Mucosa of stomach (tissue), 1 donor: Measurements from ENCODE around the gene CLCA4.

Experiments
- H3K27me3 ChIP-seq: one replicate; pipeline ENCODE4 v1.7.0; 2013; ENCODE audit warnings: mild to moderate bottlenecking, low read length; ENCODE audit not compliant: control insufficient read depth, insufficient read depth
- H3K36me3 ChIP-seq: one replicate; pipeline ENCODE4 v1.7.0; 2013; ENCODE audit warnings: low read length; ENCODE audit not compliant: control insufficient read depth, insufficient read depth
- H3K4me1 ChIP-seq: one replicate; pipeline ENCODE4 v1.7.0; 2013; ENCODE audit warnings: mild to moderate bottlenecking, low read length; ENCODE audit not compliant: control insufficient read depth, insufficient read depth
- H3K4me3 ChIP-seq: one replicate; pipeline ENCODE4 v1.7.0; 2013; ENCODE audit warnings: low read length
- H3K9ac ChIP-seq: one replicate; pipeline ENCODE4 v1.7.0; 2013; ENCODE audit warnings: mild to moderate bottlenecking, low read length, moderate library complexity
- H3K9me3 ChIP-seq: one replicate; pipeline ENCODE4 v1.7.0; 2013; ENCODE audit warnings: mild to moderate bottlenecking, low read length, moderate library complexity; ENCODE audit not compliant: control insufficient read depth
- donor health status: Pancreatic carcinoma.

Gene CLCA4

DNA sequence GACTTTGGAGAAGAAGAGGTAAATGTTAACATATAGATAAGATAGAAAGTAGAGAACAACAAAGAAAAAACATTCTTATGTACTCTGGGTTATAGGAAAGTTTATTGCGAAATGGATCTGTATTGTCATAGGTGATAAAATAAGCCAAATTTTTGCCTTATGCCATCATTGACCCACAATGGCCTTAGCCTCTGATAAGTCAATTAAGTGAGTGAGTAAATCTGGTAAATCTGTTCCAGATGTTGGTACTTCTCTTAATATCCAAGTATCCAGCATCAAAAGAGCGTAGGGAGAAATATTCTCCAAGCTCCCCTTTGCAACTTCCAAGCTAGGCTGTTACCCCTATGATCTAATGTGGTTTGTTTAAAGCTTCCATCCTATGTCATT, 38.3 kb upstream of the CLCA4 start:
- Histone ChIP-seq H3K27me3 (peaks cover 2% of the 10 kb centered on the region), H3K4me1 (no peaks in the 10 kb centered on the region), H3K36me3 (no peaks in the 10 kb centered on the region), H3K9ac (no peak overlapping the region), H3K4me3 (no peak overlapping the region), H3K9me3 (no peaks in the 10 kb centered on the region)

DNA sequence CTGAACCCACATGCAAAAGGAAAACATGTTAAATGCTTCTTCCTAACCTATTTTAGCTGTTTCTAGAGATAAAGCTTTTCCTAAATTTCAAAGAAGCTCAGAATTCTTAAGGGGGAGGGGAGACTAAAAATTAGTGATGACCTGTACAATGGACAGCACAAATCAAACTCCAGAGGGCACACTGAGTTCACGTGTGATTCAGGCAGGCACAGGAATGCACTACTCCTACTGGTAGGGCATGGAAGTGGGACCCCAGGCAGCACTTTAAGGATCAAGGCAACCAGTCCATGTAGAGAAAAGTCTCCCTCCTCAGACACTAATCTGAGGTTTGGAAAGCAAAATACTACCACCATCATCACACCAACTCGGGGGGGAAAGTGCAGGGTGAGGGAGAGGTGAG, 31.3 kb upstream of the CLCA4 start:
- H3K27me3 ChIP-seq = no peaks in the 10 kb centered on the region
- H3K4me1 ChIP-seq = no peaks in the 10 kb centered on the region
- no peaks in the 10 kb centered on the region for H3K36me3 ChIP-seq
- H3K9ac ChIP-seq = no peak overlapping the region
- no peaks in the 10 kb centered on the region for H3K9me3 ChIP-seq
- no peak overlapping the region for H3K4me3 ChIP-seq

DNA sequence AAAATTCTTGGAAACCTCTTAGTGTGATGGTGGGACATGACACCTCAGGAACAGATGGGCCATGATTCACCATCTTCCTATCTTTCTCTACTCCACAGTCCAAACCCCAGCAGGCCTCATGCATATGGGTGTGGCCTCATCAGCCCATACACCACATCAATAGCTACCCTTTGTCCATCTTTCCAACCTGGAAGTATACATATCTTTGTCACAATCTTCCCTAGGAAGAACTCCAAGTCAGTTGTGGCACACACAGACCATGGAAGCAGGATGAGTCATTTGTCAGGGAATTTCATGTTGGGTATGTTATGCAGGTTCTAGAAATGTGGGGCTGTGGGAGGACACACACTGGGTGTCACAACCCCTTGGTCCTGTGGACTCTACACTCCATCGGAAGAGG, 30.5 kb upstream of the CLCA4 start:
- Histone ChIP-seq H3K9ac (no peak overlapping the region), H3K27me3 (no peaks in the 10 kb centered on the region), H3K36me3 (no peaks in the 10 kb centered on the region), H3K9me3 (no peaks in the 10 kb centered on the region), H3K4me1 (no peaks in the 10 kb centered on the region), H3K4me3 (no peak overlapping the region)

GRCh38 chr1:86517336-86517735, 29.5 kb upstream of the CLCA4 start:
- Histone ChIP-seq H3K4me1 (no peaks in the 10 kb centered on the region), H3K36me3 (no peaks in the 10 kb centered on the region), H3K9me3 (no peaks in the 10 kb centered on the region), H3K4me3 (no peak overlapping the region), H3K9ac (no peak overlapping the region), H3K27me3 (no peaks in the 10 kb centered on the region)

GRCh38 chr1:86520789-86521521, 25.9 kb upstream of the CLCA4 start:
- Histone ChIP-seq H3K4me1 (no peaks in the 10 kb centered on the region), H3K27me3 (no peaks in the 10 kb centered on the region)

DNA sequence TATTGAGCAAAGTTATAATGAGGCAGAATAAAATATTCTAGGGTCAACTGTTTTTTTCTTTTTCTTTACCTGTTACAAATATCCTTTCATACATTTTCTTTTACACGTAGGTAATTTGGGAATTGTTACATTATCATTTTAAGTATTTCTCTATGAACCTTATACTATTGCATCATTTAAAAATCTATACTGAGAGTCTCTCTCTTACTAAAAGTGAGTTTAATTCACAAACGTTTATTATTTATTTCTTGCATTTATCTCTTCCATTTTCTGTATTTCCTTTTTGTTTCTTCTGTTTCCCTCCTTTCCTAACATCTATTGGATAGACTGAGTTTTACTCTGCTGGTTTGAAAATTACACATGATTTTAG, 25.4 kb upstream of the CLCA4 start:
- Histone ChIP-seq H3K9ac (no peak overlapping the region), H3K4me3 (no peak overlapping the region), H3K9me3 (no peaks in the 10 kb centered on the region), H3K36me3 (no peaks in the 10 kb centered on the region), H3K27me3 (no peaks in the 10 kb centered on the region), H3K4me1 (no peaks in the 10 kb centered on the region)

More at GRCh38 chr1:86520789-86521521, 25.9 kb upstream of the CLCA4 start:
- Histone ChIP-seq H3K4me3 (no peak overlapping the region), H3K36me3 (no peaks in the 10 kb centered on the region), H3K9me3 (no peaks in the 10 kb centered on the region), H3K9ac (no peak overlapping the region)

DNA sequence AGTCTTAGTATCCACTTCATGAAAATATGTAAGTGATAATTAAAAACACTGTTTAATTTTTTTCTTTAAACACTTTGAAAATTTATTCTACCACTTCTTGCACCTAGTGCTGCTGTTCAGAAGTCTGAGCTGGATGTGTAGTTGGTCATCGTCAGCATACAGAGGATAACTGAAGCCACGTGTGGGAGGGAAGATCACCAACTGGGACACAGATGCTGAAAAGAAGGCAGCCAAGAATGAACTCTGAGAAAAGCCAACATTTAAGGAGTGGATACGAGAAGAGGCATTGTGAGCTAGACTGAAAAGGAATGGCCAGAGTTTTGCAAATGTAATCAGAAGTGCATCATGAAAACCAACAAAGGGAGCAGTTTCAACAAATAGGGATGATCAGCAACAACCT, 24.6 kb upstream of the CLCA4 start:
- H3K36me3 ChIP-seq = no peaks in the 10 kb centered on the region
- H3K4me1 ChIP-seq = no peaks in the 10 kb centered on the region
- H3K9me3 ChIP-seq = no peaks in the 10 kb centered on the region
- no peak overlapping the region for H3K9ac ChIP-seq
- H3K27me3 ChIP-seq = no peaks in the 10 kb centered on the region
- H3K4me3 ChIP-seq = no peak overlapping the region

GRCh38 chr1:86523670-86524354, 23.1 kb upstream of the CLCA4 start:
- no peak overlapping the region for H3K9ac ChIP-seq
- no peaks in the 10 kb centered on the region for H3K27me3 ChIP-seq
- no peak overlapping the region for H3K4me3 ChIP-seq
- H3K9me3 ChIP-seq = no peaks in the 10 kb centered on the region
- peaks cover 5% of the 10 kb centered on the region for H3K4me1 ChIP-seq
- no peaks in the 10 kb centered on the region for H3K36me3 ChIP-seq

- no peaks in the 10 kb centered on the region for H3K9me3 ChIP-seq
- no peaks in the 10 kb centered on the region for H3K27me3 ChIP-seq
- H3K4me1 ChIP-seq = peaks cover 5% of the 10 kb centered on the region
- no peaks in the 10 kb centered on the region for H3K36me3 ChIP-seq
- H3K4me3 ChIP-seq = no peak overlapping the region
- no peak overlapping the region for H3K9ac ChIP-seq
Measured at GRCh38 chr1:86527306-86527705, 19.6 kb upstream of the CLCA4 start.

DNA sequence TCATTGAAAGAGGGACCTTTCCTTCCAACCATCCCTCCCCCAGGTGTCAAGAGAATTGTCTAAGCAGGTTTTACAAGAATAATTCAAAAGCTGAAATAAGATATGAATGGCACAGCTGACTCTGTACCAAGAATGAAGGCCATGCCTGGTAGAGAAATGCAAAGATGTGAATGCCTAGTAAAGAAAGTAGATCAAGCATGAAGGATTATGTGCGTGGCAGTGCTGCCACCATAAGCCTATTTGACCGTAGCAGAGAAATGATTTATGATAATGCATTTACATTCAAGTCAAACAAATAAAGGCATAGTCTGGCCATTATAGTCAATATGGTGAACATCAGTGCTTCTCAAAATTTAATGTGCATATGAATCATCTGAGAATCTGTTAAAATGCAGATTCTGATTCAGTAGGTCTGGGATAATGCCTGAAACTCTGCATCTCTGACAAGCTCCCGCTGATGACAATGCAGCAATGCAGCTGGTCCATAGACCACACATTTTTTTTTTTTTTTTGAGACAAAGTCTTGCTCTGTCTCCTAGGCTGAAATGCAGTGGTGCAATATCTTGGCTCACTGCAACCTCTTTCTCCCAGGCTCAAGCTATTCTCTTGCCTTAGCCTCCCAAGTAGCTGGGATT, 16.6 kb upstream of the CLCA4 start:
- Histone ChIP-seq H3K4me3 (no peak overlapping the region), H3K27me3 (no peaks in the 10 kb centered on the region), H3K9me3 (no peaks in the 10 kb centered on the region), H3K9ac (no peak overlapping the region), H3K36me3 (no peaks in the 10 kb centered on the region), H3K4me1 (peaks cover 5% of the 10 kb centered on the region)

GRCh38 chr1:86537928-86538695, 8.8 kb upstream of the CLCA4 start:
- H3K36me3 ChIP-seq = no peaks in the 10 kb centered on the region
- H3K4me1 ChIP-seq = no peaks in the 10 kb centered on the region
- no peaks in the 10 kb centered on the region for H3K27me3 ChIP-seq
- no peak overlapping the region for H3K4me3 ChIP-seq
- no peaks in the 10 kb centered on the region for H3K9me3 ChIP-seq
- H3K9ac ChIP-seq = no peak overlapping the region

DNA sequence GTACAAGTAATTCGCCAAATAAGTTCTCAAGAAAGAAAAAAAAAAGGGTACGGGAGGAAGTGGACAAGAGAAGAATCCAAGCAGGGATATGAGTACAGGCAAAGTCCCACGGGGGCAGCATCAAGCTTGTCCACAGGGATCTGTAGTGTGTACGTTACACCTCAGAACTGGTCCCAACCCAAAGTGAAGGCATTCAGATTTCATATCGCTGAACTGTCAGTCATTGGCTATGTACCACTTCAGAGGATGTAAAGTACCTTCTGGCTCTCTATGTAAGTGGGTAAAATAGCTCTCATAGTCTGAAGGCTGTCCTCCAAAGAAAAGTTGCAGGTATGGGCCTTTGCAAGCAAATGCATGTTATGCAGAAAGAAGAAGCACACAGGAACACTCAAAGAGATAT, 8.1 kb upstream of the CLCA4 start:
- H3K9ac ChIP-seq = no peak overlapping the region
- no peaks in the 10 kb centered on the region for H3K27me3 ChIP-seq
- H3K36me3 ChIP-seq = no peaks in the 10 kb centered on the region
- H3K9me3 ChIP-seq = no peaks in the 10 kb centered on the region
- H3K4me3 ChIP-seq = no peak overlapping the region
- H3K4me1 ChIP-seq = no peaks in the 10 kb centered on the region
